Erythroblast (primary cell): Measurements from ENCODE around the gene MINDY2.

Experiments used
- GATA1 ChIP-seq: IDR thresholded peaks from 2 replicates; pipeline ENCODE4 v1.6.1; 2011; ENCODE audit warnings: low read depth, mild to moderate bottlenecking, control low read depth, low read length, moderate library complexity
- POLR2A ChIP-seq: IDR thresholded peaks from 2 replicates; pipeline ENCODE4 v1.6.1; 2011; ENCODE audit warnings: mild to moderate bottlenecking, low read length

GRCh38 chr15:58732625-58733363 lies 38.3 kb upstream of the MINDY2 start:
- TF ChIP-seq POLR2A = no peak
- TF ChIP-seq GATA1 = no peak
